H9 (cell line): ENCODE data around the gene ALAS1. TPM values are rescaled to one million over a fixed set of nuclear protein-coding genes. Genes with fewer than 3 reads are reported as not detected.
A peak's percentile ranks its signal among the peaks of the same experiment; 100 is the strongest.

ENCODE experiments used
- DNase-seq: peaks from one replicate; pipeline ENCODE4 v3.0.0-alpha.2; 2017
- H2AFZ ChIP-seq: one replicate; pipeline ENCODE4 v1.6.1; 2013; ENCODE audit warnings: mild to moderate bottlenecking, low read length, control low read depth, moderate library complexity
- H2AK5ac ChIP-seq: 2 replicates; pipeline ENCODE4 v1.6.1; 2013; ENCODE audit warnings: low read length, control low read depth, mixed read lengths; ENCODE audit not compliant: insufficient read length
- H2BK120ac ChIP-seq: one replicate; pipeline ENCODE4 v1.6.1; 2013; ENCODE audit warnings: low read depth, mild to moderate bottlenecking, low read length, control low read depth, inconsistent platforms; ENCODE audit not compliant: poor library complexity, severe bottlenecking
- H2BK12ac ChIP-seq: 2 replicates; pipeline ENCODE4 v1.6.1; 2013; ENCODE audit warnings: low read length, control low read depth, mixed read lengths, low read depth; ENCODE audit not compliant: insufficient read length
- H2BK15ac ChIP-seq: 2 replicates; pipeline ENCODE4 v1.6.1; 2013; ENCODE audit warnings: low read depth, low read length, control low read depth
- H2BK20ac ChIP-seq: one replicate; pipeline ENCODE4 v1.6.1; 2013; ENCODE audit warnings: low read depth, mild to moderate bottlenecking, low read length, control low read depth, inconsistent platforms; ENCODE audit not compliant: poor library complexity, severe bottlenecking
- H2BK5ac ChIP-seq: 2 replicates; pipeline ENCODE4 v1.6.1; 2013; ENCODE audit warnings: low read length, control low read depth, mixed read lengths; ENCODE audit not compliant: insufficient read length
- H3K14ac ChIP-seq: 2 replicates; pipeline ENCODE4 v1.6.1; 2013; ENCODE audit warnings: low read length, control low read depth; ENCODE audit not compliant: insufficient read depth
- H3K18ac ChIP-seq: 2 replicates; pipeline ENCODE4 v1.6.1; 2013; ENCODE audit warnings: low read depth, mild to moderate bottlenecking, mixed read lengths, low read length, control low read depth; ENCODE audit not compliant: insufficient read length
- H3K23ac ChIP-seq: 2 replicates; pipeline ENCODE4 v1.6.1; 2013; ENCODE audit warnings: low read length, control low read depth, mixed read lengths, low read depth; ENCODE audit not compliant: insufficient read length
- H3K23me2 ChIP-seq: 2 replicates; pipeline ENCODE4 v1.6.1; 2013; ENCODE audit warnings: low read depth, mild to moderate bottlenecking, mixed read lengths, low read length, control low read depth; ENCODE audit not compliant: insufficient read length, poor library complexity, severe bottlenecking
- H3K27ac ChIP-seq: 2 replicates; pipeline ENCODE4 v1.5.1; 2013; ENCODE audit warnings: low read length, control low read depth, mixed read lengths, low read depth; ENCODE audit not compliant: insufficient read length
- H3K27me3 ChIP-seq: 2 replicates; pipeline ENCODE4 v1.6.1; 2013; ENCODE audit warnings: low read length, control low read depth, inconsistent platforms; ENCODE audit not compliant: insufficient read depth
- H3K4ac ChIP-seq: 2 replicates; pipeline ENCODE4 v1.6.1; 2013; ENCODE audit warnings: low read depth, mild to moderate bottlenecking, control low read depth, inconsistent platforms, low read length, moderate library complexity
- H3K4me1 ChIP-seq: 2 replicates; pipeline ENCODE4 v1.6.1; 2013; ENCODE audit warnings: low read length, control low read depth, inconsistent platforms; ENCODE audit not compliant: insufficient read depth
- H3K4me2 ChIP-seq: 2 replicates; pipeline ENCODE4 v1.6.1; 2013; ENCODE audit warnings: low read length, control low read depth, mixed read lengths; ENCODE audit not compliant: insufficient read length, insufficient read depth
- H3K56ac ChIP-seq: 2 replicates; pipeline ENCODE4 v1.6.1; 2013; ENCODE audit warnings: low read depth, mild to moderate bottlenecking, mixed read lengths, low read length, control low read depth; ENCODE audit not compliant: insufficient read length
- H3K79me1 ChIP-seq: 2 replicates; pipeline ENCODE4 v1.6.1; 2013; ENCODE audit warnings: low read depth, mild to moderate bottlenecking, moderate library complexity, low read length, control low read depth, inconsistent platforms; ENCODE audit not compliant: insufficient read depth, poor library complexity, severe bottlenecking
- H3K79me2 ChIP-seq: 2 replicates; pipeline ENCODE4 v1.6.1; 2013; ENCODE audit warnings: low read length, control low read depth, inconsistent platforms; ENCODE audit not compliant: insufficient read depth
- H3K9ac ChIP-seq: 2 replicates; pipeline ENCODE4 v1.6.1; 2013; ENCODE audit warnings: low read length, control low read depth, mixed read lengths; ENCODE audit not compliant: insufficient read length; ENCODE audit errors: extremely low read depth
- H3K9me3 ChIP-seq: one replicate; pipeline ENCODE4 v1.6.1; 2013; ENCODE audit warnings: low read depth, low read length, inconsistent platforms; ENCODE audit not compliant: control insufficient read depth
- H3T11ph ChIP-seq: one replicate; pipeline ENCODE4 v1.6.1; 2013; ENCODE audit warnings: mild to moderate bottlenecking, low read length, control low read depth, inconsistent platforms
- H4K20me1 ChIP-seq: one replicate; pipeline ENCODE4 v1.6.1; 2013; ENCODE audit not compliant: control insufficient read depth, insufficient read length, insufficient read depth
- H4K5ac ChIP-seq: 2 replicates; pipeline ENCODE4 v1.6.1; 2013; ENCODE audit warnings: low read depth, mild to moderate bottlenecking, mixed read lengths, low read length, control low read depth; ENCODE audit not compliant: insufficient read length
- H4K8ac ChIP-seq: replicated peaks from 2 replicates; pipeline ENCODE4 v1.6.1; 2013; ENCODE audit warnings: low read length, control low read depth, mixed read lengths, low read depth; ENCODE audit not compliant: insufficient read length
- H4K91ac ChIP-seq: 2 replicates; pipeline ENCODE4 v1.6.1; 2013; ENCODE audit warnings: low read depth, mild to moderate bottlenecking, moderate library complexity, mixed read lengths, low read length, control low read depth; ENCODE audit not compliant: insufficient read length
- H3K27ac Mint-ChIP-seq, 3 experiments: 2 replicates in 2 of 3; 3 replicates in 1 of 3; pipeline ENCODE4 v1.8.0; 2020 to 2021; ENCODE audit warnings: mixed read lengths in 3 of 3, mild to moderate bottlenecking in 1 of 3, moderate library complexity in 1 of 3
- H3K27me3 Mint-ChIP-seq: 2 replicates; pipeline ENCODE4 v1.8.0; 2021; ENCODE audit warnings: low read depth, mild to moderate bottlenecking, moderate library complexity, mixed read lengths
- H3K36me3 Mint-ChIP-seq, 3 experiments: 2 replicates in 2 of 3; 3 replicates in 1 of 3; pipeline ENCODE4 v1.8.0; 2020 to 2021; ENCODE audit warnings: low read depth in 3 of 3, mixed read lengths in 3 of 3; ENCODE audit not compliant: insufficient read depth in 1 of 3
- H3K4me1 Mint-ChIP-seq, 2 experiments: 2 replicates each; pipeline ENCODE4 v1.8.0; 2020; ENCODE audit warnings: mixed read lengths in 2 of 2
- H3K4me3 Mint-ChIP-seq, 2 experiments: 2 replicates in 1 of 2; 3 replicates in 1 of 2; pipeline ENCODE4 v1.8.0; 2020 to 2021; ENCODE audit warnings: mild to moderate bottlenecking in 2 of 2, mixed read lengths in 2 of 2, moderate library complexity in 1 of 2
- H3K9me3 Mint-ChIP-seq, 2 experiments: 2 replicates in 1 of 2; 3 replicates in 1 of 2; pipeline ENCODE4 v1.8.0; 2020; ENCODE audit warnings: mild to moderate bottlenecking in 2 of 2, mixed read lengths in 2 of 2, moderate library complexity in 1 of 2
- WGBS: extraction: QIAGEN DNeasy Blood & Tissue Kit; methylation state at CpG from one replicate; pipeline ENCODE4 v1.1.7; 2013; ENCODE audit warnings: missing lambda C conversion rate, low lambda C conversion rate, mixed read lengths; ENCODE audit not compliant: insufficient read length; ENCODE audit errors: extremely low coverage; 5-methylcytosine and 5-hydroxymethylcytosine counted together
- total RNA-seq: library from RNA; stranded (reverse); gene quantifications from 2 replicates; pipeline ENCODE4 v1.2.1, GENCODE V29; 2021
- TF ChIP-seq, protein P1 (sequence below): fragments of 200-600 bp; sonication (generic); conservative IDR thresholded peaks from 3 replicates; pipeline ENCODE4 v1.8.0; 2021; ENCODE audit warnings: antibody characterized with exemption, mild to moderate bottlenecking

The ALAS1 gene
- total RNA-seq, 1 experiment from 2014 or later, result 39.1 TPM

DNA sequence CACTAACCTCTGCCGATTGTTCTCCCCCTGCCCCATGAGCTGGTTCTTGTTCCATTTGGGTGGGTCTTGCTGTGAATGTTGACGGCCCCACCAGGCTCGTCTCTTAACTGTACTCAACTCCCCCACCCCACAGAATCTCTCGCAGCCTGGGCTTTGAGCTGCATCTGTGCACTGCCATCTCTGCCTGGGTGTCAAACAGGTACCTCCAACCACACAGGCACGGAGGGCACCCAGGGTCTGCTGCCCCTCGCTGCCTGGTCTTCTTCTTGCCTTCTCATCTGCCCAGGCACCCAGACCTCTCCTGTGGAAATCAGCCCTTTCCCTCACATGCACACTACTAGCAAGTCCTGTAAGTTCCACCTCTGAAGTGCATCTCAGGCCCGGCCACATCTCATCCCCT, 17.4 kb downstream of the ALAS1 start:
- Histone ChIP-seq H3K23ac (no peak overlapping the region), H2BK120ac (no peak overlapping the region), H3T11ph (no peak overlapping the region), H3K9ac (no peak overlapping the region), H3K4me1 (no peaks in the 10 kb centered on the region; the same call in 1 of the 2 replicates), H4K8ac (no peak overlapping the region), H4K5ac (no peak overlapping the region), H3K27me3 (no peaks in the 10 kb centered on the region), H2AK5ac (no peak overlapping the region), H3K23me2 (no peaks in the 10 kb centered on the region), H4K20me1 (peaks cover 3% of the 10 kb centered on the region), H3K27ac (no peak overlapping the region), H4K91ac (no peak overlapping the region), H3K79me2 (no peaks in the 10 kb centered on the region), H3K14ac (no peak overlapping the region), H3K18ac (no peak overlapping the region), H3K4ac (no peak overlapping the region), H2BK12ac (no peak overlapping the region), H3K9me3 (no peaks in the 10 kb centered on the region), H2BK20ac (no peak overlapping the region), H2AFZ (no peak overlapping the region), H3K4me2 (no peak overlapping the region), H3K79me1 (no peaks in the 10 kb centered on the region), H2BK15ac (no peak overlapping the region), H3K56ac (no peak overlapping the region), H2BK5ac (no peak overlapping the region)
- no peaks in the 10 kb centered on the region for H3K27me3 Mint-ChIP-seq
- H3K27ac Mint-ChIP-seq, result peak overlapping the region in 2 of 3 experiments; percentile 14 to 21; a peak in 3 of 7 replicates
- peaks cover 4 to 7% of the 10 kb centered on the region in 2 experiments for H3K4me1 Mint-ChIP-seq
- H3K4me3 Mint-ChIP-seq, result no peak overlapping the region
- no peaks in the 10 kb centered on the region for H3K9me3 Mint-ChIP-seq
- TF ChIP-seq, protein P1, sequence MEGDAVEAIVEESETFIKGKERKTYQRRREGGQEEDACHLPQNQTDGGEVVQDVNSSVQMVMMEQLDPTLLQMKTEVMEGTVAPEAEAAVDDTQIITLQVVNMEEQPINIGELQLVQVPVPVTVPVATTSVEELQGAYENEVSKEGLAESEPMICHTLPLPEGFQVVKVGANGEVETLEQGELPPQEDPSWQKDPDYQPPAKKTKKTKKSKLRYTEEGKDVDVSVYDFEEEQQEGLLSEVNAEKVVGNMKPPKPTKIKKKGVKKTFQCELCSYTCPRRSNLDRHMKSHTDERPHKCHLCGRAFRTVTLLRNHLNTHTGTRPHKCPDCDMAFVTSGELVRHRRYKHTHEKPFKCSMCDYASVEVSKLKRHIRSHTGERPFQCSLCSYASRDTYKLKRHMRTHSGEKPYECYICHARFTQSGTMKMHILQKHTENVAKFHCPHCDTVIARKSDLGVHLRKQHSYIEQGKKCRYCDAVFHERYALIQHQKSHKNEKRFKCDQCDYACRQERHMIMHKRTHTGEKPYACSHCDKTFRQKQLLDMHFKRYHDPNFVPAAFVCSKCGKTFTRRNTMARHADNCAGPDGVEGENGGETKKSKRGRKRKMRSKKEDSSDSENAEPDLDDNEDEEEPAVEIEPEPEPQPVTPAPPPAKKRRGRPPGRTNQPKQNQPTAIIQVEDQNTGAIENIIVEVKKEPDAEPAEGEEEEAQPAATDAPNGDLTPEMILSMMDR, result no peak
- H3K36me3 Mint-ChIP-seq, result peaks cover 19 to 58% (median 51%) of the 10 kb centered on the region in 3 experiments; a peak in 6 of 7 replicates
- DNase-seq, result peak; percentile 15
- WGBS, result no CpG with 5 or more reads among the region's 7 CpGs
